ENCODE results near the gene UTS2R. TPM values are rescaled to one million over a fixed set of nuclear protein-coding genes. Genes with fewer than 3 reads are reported as not detected.

The UTS2R gene
- total RNA-seq, 2 donors from 2014 or later: 0.40 TPM; not detected in 1

GRCh38 chr17:82388223-82388921, 16.8 kb downstream of the UTS2R start:
- H3K36me3 Mint-ChIP-seq (ENCODE audit: low read depth): peaks cover 5% of the 10 kb centered on the region
- H3K9me3 ChIP-seq (ENCODE audit: control insufficient read depth, low read length): no peaks in the 10 kb centered on the region
- no peaks in the 10 kb centered on the region for H3K4me1 ChIP-seq (ENCODE audit: control insufficient read depth, insufficient read depth, low read length)
- 92 to 94% methylated on average over 13 to 28 of the region's 34 CpGs for WGBS, 2 experiments (ENCODE audit: insufficient coverage in 1 of 2, insufficient read length in 1 of 2)
- no peak overlapping the region for H3K4me3 Mint-ChIP-seq
- H3K36me3 ChIP-seq (ENCODE audit: control insufficient read depth, insufficient read depth, low read length): no peaks in the 10 kb centered on the region
- no peaks in the 10 kb centered on the region for H3K27me3 ChIP-seq (ENCODE audit: control insufficient read depth, insufficient read depth, low read length, poor library complexity, severe bottlenecking)
- no peak for DNase-seq
- no peak overlapping the region for H3K9ac ChIP-seq (ENCODE audit: extremely low read depth, low read length, poor library complexity, severe bottlenecking)
- H3K4me3 ChIP-seq (ENCODE audit: low read length): no peak overlapping the region
- H3K27ac Mint-ChIP-seq: no peak overlapping the region
- peak; percentile 39 for TF ChIP-seq CTCF (conservative IDR thresholded peaks at IDR 0.05)
- peaks cover 3% of the 10 kb centered on the region for H3K4me1 Mint-ChIP-seq
- H3K27ac ChIP-seq (ENCODE audit: low read depth, low read length): no peak overlapping the region
- no peaks in the 10 kb centered on the region for H3K27me3 Mint-ChIP-seq (ENCODE audit: insufficient read depth)
- no peaks in the 10 kb centered on the region for H3K9me3 Mint-ChIP-seq

GRCh38 chr17:82388922-82389283, 17.3 kb downstream of the UTS2R start:
- 95 to 98% methylated on average over 7 to 21 of the region's 21 CpGs for WGBS, 2 experiments (ENCODE audit: insufficient coverage in 1 of 2, insufficient read length in 1 of 2)
- TF ChIP-seq CTCF (conservative IDR thresholded peaks at IDR 0.05): no peak
- Mint-ChIP-seq H3K27ac (no peak overlapping the region), H3K4me1 (peaks cover 3% of the 10 kb centered on the region), H3K27me3 (ENCODE audit: insufficient read depth) (no peaks in the 10 kb centered on the region), H3K9me3 (no peaks in the 10 kb centered on the region), H3K36me3 (ENCODE audit: low read depth) (peaks cover 9% of the 10 kb centered on the region), H3K4me3 (no peak overlapping the region)
- H3K27me3 ChIP-seq (ENCODE audit: control insufficient read depth, insufficient read depth, low read length, poor library complexity, severe bottlenecking): no peaks in the 10 kb centered on the region
- no peak overlapping the region for H3K27ac ChIP-seq (ENCODE audit: low read depth, low read length)
- H3K36me3 ChIP-seq (ENCODE audit: control insufficient read depth, insufficient read depth, low read length): no peaks in the 10 kb centered on the region
- H3K9me3 ChIP-seq (ENCODE audit: control insufficient read depth, low read length): no peaks in the 10 kb centered on the region
- no peak overlapping the region for H3K4me3 ChIP-seq (ENCODE audit: low read length)
- H3K4me1 ChIP-seq (ENCODE audit: control insufficient read depth, insufficient read depth, low read length): no peaks in the 10 kb centered on the region
- DNase-seq: no peak
- no peak overlapping the region for H3K9ac ChIP-seq (ENCODE audit: extremely low read depth, low read length, poor library complexity, severe bottlenecking)

GRCh38 chr17:82389379-82389778, 17.8 kb downstream of the UTS2R start:
- no peak for DNase-seq
- Mint-ChIP-seq H3K36me3 (ENCODE audit: low read depth) (peaks cover 11% of the 10 kb centered on the region), H3K27ac (no peak overlapping the region), H3K4me3 (no peak overlapping the region), H3K9me3 (no peaks in the 10 kb centered on the region), H3K27me3 (ENCODE audit: insufficient read depth) (no peaks in the 10 kb centered on the region), H3K4me1 (peaks cover 3% of the 10 kb centered on the region)
- Histone ChIP-seq H3K9ac (ENCODE audit: extremely low read depth, low read length, poor library complexity, severe bottlenecking) (no peak overlapping the region), H3K27me3 (ENCODE audit: control insufficient read depth, insufficient read depth, low read length, poor library complexity, severe bottlenecking) (no peaks in the 10 kb centered on the region), H3K27ac (ENCODE audit: low read depth, low read length) (no peak overlapping the region), H3K36me3 (ENCODE audit: control insufficient read depth, insufficient read depth, low read length) (no peaks in the 10 kb centered on the region), H3K9me3 (ENCODE audit: control insufficient read depth, low read length) (no peaks in the 10 kb centered on the region), H3K4me3 (ENCODE audit: low read length) (no peak overlapping the region), H3K4me1 (ENCODE audit: control insufficient read depth, insufficient read depth, low read length) (no peaks in the 10 kb centered on the region)
- 94% methylated on average over 9 to 10 of the region's 10 CpGs for WGBS, 2 experiments (ENCODE audit: insufficient coverage in 1 of 2, insufficient read length in 1 of 2)
- TF ChIP-seq CTCF (conservative IDR thresholded peaks at IDR 0.05): no peak
